Activated CD8-positive, alpha-beta T cell treated with anti-CD3 and anti-CD28 coated beads for 36 hours (primary cell): Measurements from ENCODE around the gene CD79A. TPM values are rescaled to one million over a fixed set of nuclear protein-coding genes. Genes with fewer than 3 reads are reported as not detected.

Experiments
- ATAC-seq: fragments of 200-7000 bp; cut with Tn5 transposase; one replicate; pipeline ENCODE4 v1.10.0; 2021; ENCODE audit warnings: mild to moderate bottlenecking, moderate library complexity
- CTCF ChIA-PET: fragments of 350-600 bp; sonication (Branson Sonifier 250); formaldehyde crosslinking; loops from one replicate; lab custom pipeline; 2021; ENCODE audit warnings: antibody characterized with exemption; lab: Charles Lee
- POLR2A ChIA-PET: fragments of 350-600 bp; sonication (Branson Sonifier 250); formaldehyde crosslinking; loops from one replicate; lab custom pipeline; 2021; ENCODE audit warnings: antibody characterized with exemption; lab: Charles Lee
- DNase-seq: peaks from one replicate; pipeline ENCODE4 v3.0.0-alpha.2; 2020
- H3K27ac Mint-ChIP-seq: one replicate; pipeline ENCODE4 v1.8.0; 2021; ENCODE audit warnings: mild to moderate bottlenecking, mixed read lengths
- H3K27me3 Mint-ChIP-seq: one replicate; pipeline ENCODE4 v1.8.0; 2021; ENCODE audit warnings: mixed read lengths
- H3K36me3 Mint-ChIP-seq: one replicate; pipeline ENCODE4 v1.8.0; 2021; ENCODE audit warnings: low read depth, mixed read lengths
- H3K4me1 Mint-ChIP-seq: one replicate; pipeline ENCODE4 v1.8.0; 2021; ENCODE audit warnings: low read depth, mixed read lengths
- H3K4me3 Mint-ChIP-seq: one replicate; pipeline ENCODE4 v1.8.0; 2021; ENCODE audit warnings: mild to moderate bottlenecking, moderate library complexity, mixed read lengths
- H3K9me3 Mint-ChIP-seq: one replicate; pipeline ENCODE4 v1.8.0; 2021; ENCODE audit warnings: mixed read lengths
- CTCF ChIP-seq: fragments of 200-600 bp; IDR thresholded peaks from one replicate; pipeline ENCODE4 v1.8.0; 2022; ENCODE audit warnings: antibody characterized with exemption, mild to moderate bottlenecking
- intact Hi-C: fragments of 100-400 bp; cut with micrococcal nuclease; formaldehyde crosslinking; loops from one replicate; pipeline ENCODE4 v1.10.0; 2022
- total RNA-seq, 2 experiments: library from RNA; stranded (reverse); gene quantifications; one replicate each; pipeline ENCODE4 v1.2.3, GENCODE V29; 2021

CD79A gene
- total RNA-seq, 2 experiments from 2014 or later = 19.3 to 21.0 TPM

GRCh38 chr19:41922585-41922984 lies 45.5 kb downstream of the CD79A start:
- intact Hi-C loops = no loop called here
- POLR2A ChIA-PET = interaction anchor here (1.2 to 2.0 kb wide), 3 partner anchors 11 to 57 kb away, joined by 3 to 12 read pairs (median 4); partner anchors contain the start of gene CD79A
- CTCF ChIA-PET = interaction anchor here (1.5 kb wide), 1 partner anchor 50 kb away, joined by 6 read pairs; no protein-coding TSS in a partner anchor
- Mint-ChIP-seq H3K9me3 (no peaks in the 10 kb centered on the region), H3K4me3 (no peak overlapping the region), H3K27ac (no peak overlapping the region), H3K36me3 (no peaks in the 10 kb centered on the region), H3K27me3 (peaks cover 7% of the 10 kb centered on the region), H3K4me1 (peaks cover 21% of the 10 kb centered on the region)
- TF ChIP-seq CTCF = no peak
- no peak for DNase-seq
- ATAC-seq = no peak

GRCh38 chr19:41923045-41923788 lies 46.1 kb downstream of the CD79A start:
- Mint-ChIP-seq H3K9me3 (no peaks in the 10 kb centered on the region), H3K4me1 (peaks cover 21% of the 10 kb centered on the region), H3K27me3 (peaks cover 7% of the 10 kb centered on the region), H3K4me3 (no peak overlapping the region), H3K27ac (no peak overlapping the region), H3K36me3 (no peaks in the 10 kb centered on the region)
- ChIA-PET POLR2A (interaction anchor here (1.0 to 2.0 kb wide), 4 partner anchors 12 to 63 kb away, joined by 3 to 12 read pairs (median 4); partner anchors contain the start of gene RPS19), CTCF (no interaction called here)
- DNase-seq (no peak), ATAC-seq (no peak)
- intact Hi-C loops = no loop called here
- TF ChIP-seq CTCF = no peak

GRCh38 chr19:41924151-41925145 lies 47.4 kb downstream of the CD79A start:
- H3K4me3 Mint-ChIP-seq = no peak overlapping the region
- CTCF ChIA-PET = interaction anchor here (1.2 kb wide), 1 partner anchor 52 kb away, joined by 3 read pairs; no protein-coding TSS in a partner anchor
- ATAC-seq = no peak

More at GRCh38 chr19:41924151-41925145, 47.4 kb downstream of the CD79A start:
- no peak for TF ChIP-seq CTCF
- Mint-ChIP-seq H3K36me3 (no peaks in the 10 kb centered on the region), H3K27ac (no peak overlapping the region), H3K9me3 (no peaks in the 10 kb centered on the region), H3K27me3 (peaks cover 10% of the 10 kb centered on the region), H3K4me1 (peaks cover 28% of the 10 kb centered on the region)
- POLR2A ChIA-PET = interaction anchor here (0.6 to 1.6 kb wide), 6 partner anchors 12 to 65 kb away, joined by 3 to 5 read pairs (median 3); partner anchors contain the start of genes CD79A and RPS19
- intact Hi-C loops = no loop called here
- DNase-seq = no peak
